HAP-1 (cell line): ENCODE measurements around the gene SLC6A16.
"Not testable (repeated sequence)": the region's sequence is repeated elsewhere in the genome, so short reads cannot be mapped to it uniquely, and the experiment has no call there.

Experiments
- DNase-seq, 2 experiments: peaks; one replicate each; pipeline ENCODE4 v3.0.0-alpha.2; 2016 to 2020; ENCODE audit warnings: low spot score in 2 of 2
- H3K27me3 ChIP-seq: fragments of 250-450 bp; sonication (Bioruptor Pico); 2 replicates; pipeline ENCODE4 v1.5.1; 2020; ENCODE audit warnings: low read depth, mild to moderate bottlenecking, moderate library complexity
- H3K36me3 ChIP-seq: fragments of 250-450 bp; sonication (Bioruptor Pico); replicated peaks from 2 replicates; pipeline ENCODE4 v1.5.1; 2020; ENCODE audit warnings: mild to moderate bottlenecking
- H3K4me1 ChIP-seq: fragments of 250-450 bp; sonication (Bioruptor Pico); 2 replicates; pipeline ENCODE4 v1.5.1; 2020; ENCODE audit warnings: mild to moderate bottlenecking
- H3K4me3 ChIP-seq: fragments of 250-450 bp; sonication (Bioruptor Pico); 2 replicates; pipeline ENCODE4 v1.5.1; 2020; ENCODE audit warnings: mild to moderate bottlenecking, moderate library complexity
- H3K9me3 ChIP-seq: fragments of 250-450 bp; sonication (Bioruptor Pico); 2 replicates; pipeline ENCODE4 v1.5.1; 2020; ENCODE audit warnings: mild to moderate bottlenecking, moderate library complexity
- in situ Hi-C: fragments of 300-500 bp; cut with MboI; formaldehyde crosslinking; loops from 3 replicates; pipeline ENCODE4 v1.14.3; 2020; ENCODE audit warnings: low sequenced_read_pairs, inconsistent platforms, mixed read lengths

The SLC6A16 gene

DNA sequence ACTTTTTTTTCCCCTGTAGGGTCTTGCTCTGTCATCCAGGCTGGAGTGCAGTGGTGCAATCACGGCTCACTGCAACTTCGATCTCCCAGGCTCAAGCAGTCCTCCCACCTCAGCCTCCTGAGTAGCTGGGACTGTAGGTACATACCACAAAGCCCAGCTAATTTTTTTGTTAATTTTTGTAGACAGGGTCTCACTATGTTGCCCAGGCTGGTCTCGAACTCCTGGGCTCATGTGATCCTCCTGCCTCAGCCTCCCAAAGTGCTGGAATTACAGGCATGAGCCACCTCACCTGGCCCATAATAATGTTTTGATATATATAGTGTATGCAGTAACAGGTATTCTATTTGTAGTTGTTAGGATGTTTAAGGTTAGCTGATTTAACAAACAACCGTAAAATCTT, 6.2 kb upstream of the SLC6A16 start:
- H3K9me3 ChIP-seq, H3K36me3 ChIP-seq, in situ Hi-C loops, DNase-seq, H3K27me3 ChIP-seq, H3K4me1 ChIP-seq, H3K4me3 ChIP-seq: not testable (repeated sequence)

DNA sequence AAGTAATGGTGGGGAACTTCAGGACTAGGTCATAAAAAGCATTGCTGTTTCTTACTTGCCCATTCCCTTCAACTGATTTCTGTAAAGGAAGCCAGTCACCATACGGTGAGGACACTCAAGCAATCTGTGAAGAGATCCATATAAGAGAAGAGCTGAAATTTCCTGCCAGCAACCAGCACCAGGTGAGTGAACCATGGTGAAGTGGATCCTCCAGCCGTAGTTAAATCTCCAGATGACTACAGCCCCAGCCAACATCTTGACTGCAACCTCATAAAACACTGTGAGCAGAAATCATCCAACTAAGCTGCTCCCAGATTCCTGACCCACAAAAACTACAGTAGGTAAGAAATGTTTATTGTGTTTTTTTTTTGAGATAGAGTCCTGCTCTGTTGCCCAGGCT, 3.8 kb upstream of the SLC6A16 start:
- DNase-seq: no peak
- H3K27me3 ChIP-seq: no peaks in the 10 kb centered on the region
- in situ Hi-C loops: no loop called here
- H3K36me3 ChIP-seq: no peaks in the 10 kb centered on the region
- no peaks in the 10 kb centered on the region for H3K9me3 ChIP-seq
- H3K4me1 ChIP-seq: no peaks in the 10 kb centered on the region
- no peak overlapping the region for H3K4me3 ChIP-seq

DNA sequence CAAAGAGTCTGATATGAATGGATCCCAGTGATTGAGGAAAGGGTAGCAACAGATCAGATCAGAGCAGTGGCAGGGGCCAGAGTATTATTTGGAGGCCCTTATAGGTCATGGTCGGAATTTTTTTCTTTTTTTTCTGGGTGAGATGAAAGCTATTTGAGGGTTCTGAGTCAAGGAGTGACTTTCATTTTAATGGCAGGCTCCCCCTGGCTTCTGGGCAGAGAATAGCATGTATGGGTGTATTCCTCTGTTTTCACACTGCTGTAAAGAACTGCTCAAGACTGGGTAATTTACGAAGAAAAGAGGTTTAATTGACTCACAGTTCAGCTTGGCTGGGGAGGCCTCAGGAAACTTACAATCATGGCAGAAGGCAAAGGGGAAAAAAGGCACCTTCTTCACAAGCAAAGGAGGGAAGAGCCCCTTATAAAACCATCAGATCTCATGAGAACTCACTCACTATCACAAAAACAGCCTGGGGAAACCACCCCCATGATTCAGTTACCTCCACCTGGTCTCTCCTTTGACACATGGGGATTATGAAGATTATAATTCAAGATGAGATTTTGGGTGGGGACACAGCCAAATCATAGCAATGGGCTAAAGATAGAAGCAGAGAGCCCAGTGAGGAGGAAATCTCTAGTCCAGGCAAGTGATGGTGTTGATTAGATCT, 3.0 kb upstream of the SLC6A16 start:
- in situ Hi-C loops: no loop called here
- Histone ChIP-seq H3K36me3 (no peaks in the 10 kb centered on the region), H3K4me3 (no peak overlapping the region), H3K27me3 (no peaks in the 10 kb centered on the region; the same call in 1 of the 2 replicates), H3K9me3 (0 out of 2 replicates have a peak, but pooled peaks cover 3% of the 10 kb centered on the region), H3K4me1 (no peaks in the 10 kb centered on the region)
- peak in 1 of 2 experiments; percentile 50 for DNase-seq

DNA sequence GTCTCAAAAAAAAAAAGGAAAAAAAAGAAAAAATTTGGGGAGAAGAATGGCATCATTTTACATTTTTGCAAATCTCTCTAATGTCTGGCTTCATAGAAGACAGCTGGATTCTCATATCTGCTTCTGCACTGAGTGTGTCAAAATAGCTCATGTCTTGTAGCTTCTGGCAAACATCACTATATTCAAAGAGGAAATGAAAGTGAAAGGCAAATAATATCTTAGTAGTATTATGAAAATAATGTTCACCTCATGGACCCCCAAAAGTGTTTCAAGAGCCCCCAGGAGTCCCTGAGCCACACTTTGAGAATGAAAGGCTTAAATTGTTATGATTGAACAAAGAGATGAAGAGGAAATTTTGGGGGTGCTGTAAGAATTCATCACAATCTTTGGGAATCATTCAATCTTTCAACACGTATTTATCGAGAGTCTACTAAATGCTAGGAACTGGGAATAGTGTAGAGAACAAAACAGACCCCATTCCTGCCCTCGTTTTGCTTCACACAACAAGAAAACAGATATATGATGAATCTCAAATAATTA, 1.2 kb upstream of the SLC6A16 start:
- no peaks in the 10 kb centered on the region for H3K36me3 ChIP-seq
- H3K27me3 ChIP-seq: no peaks in the 10 kb centered on the region; the same call in 1 of the 2 replicates

DNA sequence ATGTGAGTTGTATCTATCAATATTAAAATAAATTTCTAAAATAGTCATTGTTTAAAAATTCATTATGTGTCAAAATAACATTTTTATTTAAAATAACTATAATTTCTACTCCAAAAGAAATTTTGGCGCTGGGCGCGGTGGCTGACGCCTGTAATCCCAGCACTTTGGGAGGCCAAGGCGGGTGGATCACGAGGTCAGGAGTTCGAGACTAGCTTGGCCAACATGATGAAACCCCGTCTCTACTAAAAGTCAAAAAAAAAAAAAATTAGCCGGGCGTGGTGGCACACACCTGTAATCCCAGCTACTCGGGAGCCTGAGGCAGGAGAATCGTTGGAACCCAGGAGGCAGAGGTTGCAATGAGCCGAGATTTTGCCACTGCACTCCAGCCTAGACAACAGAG, 765 bp upstream of the SLC6A16 start:
- H3K4me3 ChIP-seq, H3K4me1 ChIP-seq, H3K9me3 ChIP-seq, H3K27me3 ChIP-seq, in situ Hi-C loops, H3K36me3 ChIP-seq, DNase-seq: not testable (repeated sequence)

More for the DNA sequence above, 1.2 kb upstream of the SLC6A16 start:
- H3K4me1 ChIP-seq: no peaks in the 10 kb centered on the region
- DNase-seq: no peak
- no peak overlapping the region for H3K4me3 ChIP-seq
- in situ Hi-C loops: no loop called here
- 0 out of 2 replicates have a peak, but pooled peaks cover 5% of the 10 kb centered on the region for H3K9me3 ChIP-seq

DNA sequence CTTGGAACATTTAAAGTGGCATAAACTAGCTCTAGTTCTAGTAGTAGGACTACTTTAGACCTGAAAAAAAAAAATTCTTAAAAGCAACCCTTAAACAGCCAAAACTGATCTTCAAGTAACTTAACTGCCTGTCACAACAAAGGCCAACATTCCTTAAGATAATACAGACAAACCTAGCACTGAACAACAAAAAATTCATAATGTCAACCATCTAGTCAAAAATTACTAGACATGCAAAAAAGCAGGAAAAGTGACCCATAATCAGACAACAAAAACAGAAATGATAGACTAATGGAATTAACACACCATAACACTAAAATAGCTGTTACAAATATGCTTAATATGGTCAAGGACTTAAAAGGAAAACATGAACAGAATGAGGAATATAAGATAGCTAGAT, 6.7 kb downstream of the SLC6A16 start:
- H3K9me3 ChIP-seq: 0 out of 2 replicates have a peak, but pooled peaks cover 7% of the 10 kb centered on the region
- no peaks in the 10 kb centered on the region for H3K4me1 ChIP-seq
- no peaks in the 10 kb centered on the region for H3K36me3 ChIP-seq
- H3K27me3 ChIP-seq: no peaks in the 10 kb centered on the region; the same call in 1 of the 2 replicates
- in situ Hi-C loops: no loop called here
- no peak for DNase-seq
- H3K4me3 ChIP-seq: no peak overlapping the region

DNA sequence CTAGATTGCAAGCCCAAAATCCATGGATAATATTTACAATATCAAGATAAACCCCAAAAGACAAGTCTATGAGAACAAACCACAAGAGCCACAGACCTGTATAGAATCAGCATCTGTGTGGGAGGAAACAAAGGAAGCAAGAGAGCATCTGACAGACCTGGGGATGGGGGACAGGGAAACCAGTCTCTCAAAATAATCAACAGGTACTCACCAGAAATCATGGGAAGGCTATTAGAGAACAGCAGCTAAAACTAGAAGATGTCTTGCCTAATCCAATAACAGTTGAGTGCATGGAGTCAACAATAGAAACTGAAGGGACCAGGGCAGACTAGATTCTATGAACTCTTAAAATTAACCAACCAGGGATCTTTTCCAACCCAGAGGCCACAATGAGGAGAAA, 8.7 kb downstream of the SLC6A16 start:
- no peaks in the 10 kb centered on the region for H3K4me1 ChIP-seq
- in situ Hi-C loops: no loop called here
- 0 out of 2 replicates have a peak, but pooled peaks cover 2% of the 10 kb centered on the region for H3K9me3 ChIP-seq
- H3K4me3 ChIP-seq: no peak overlapping the region
- no peaks in the 10 kb centered on the region for H3K27me3 ChIP-seq
- DNase-seq: no peak
- H3K36me3 ChIP-seq: no peaks in the 10 kb centered on the region

DNA sequence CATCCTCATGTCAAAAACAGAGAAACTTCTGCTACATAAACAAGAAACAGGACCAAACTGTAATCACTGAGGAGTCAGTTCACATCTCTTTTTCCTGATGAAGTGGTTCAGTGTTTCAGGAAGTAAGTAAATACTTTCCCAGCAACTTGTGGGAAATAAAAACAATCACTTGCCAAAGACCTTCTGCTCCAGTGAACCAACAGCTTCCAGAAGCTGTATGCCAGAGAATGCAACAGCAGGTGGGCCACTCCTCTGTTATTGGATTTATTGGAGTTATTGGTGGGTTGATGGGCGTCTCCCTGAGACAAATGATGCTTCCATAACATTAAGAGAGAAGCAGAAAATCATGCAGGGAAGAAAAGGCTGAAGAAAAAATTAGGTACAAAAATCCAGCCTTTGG, 9.9 kb downstream of the SLC6A16 start:
- Histone ChIP-seq H3K4me3 (no peak overlapping the region), H3K4me1 (no peaks in the 10 kb centered on the region), H3K27me3 (no peaks in the 10 kb centered on the region), H3K36me3 (no peaks in the 10 kb centered on the region), H3K9me3 (no peaks in the 10 kb centered on the region)
- in situ Hi-C loops: no loop called here
- DNase-seq: no peak

DNA sequence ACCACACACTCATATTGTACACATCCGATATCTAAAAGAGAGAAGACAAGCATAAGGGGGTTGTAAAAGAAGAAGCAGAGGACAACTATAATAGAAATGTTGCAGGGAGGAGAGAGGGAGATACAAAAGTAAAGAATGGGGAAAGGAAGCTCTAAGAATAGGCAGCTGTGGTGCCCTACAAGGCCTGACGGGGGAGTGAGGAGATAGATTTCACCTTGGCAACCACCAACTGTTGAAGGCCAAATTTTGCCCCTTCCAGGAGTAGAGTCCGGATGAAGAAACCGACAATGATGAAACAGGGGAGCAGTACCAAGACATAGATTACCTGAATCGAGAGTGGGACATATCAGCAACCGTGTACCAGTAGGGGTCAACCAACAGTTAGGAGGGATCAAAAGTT, 15.9 kb downstream of the SLC6A16 start:
- Histone ChIP-seq H3K9me3 (no peaks in the 10 kb centered on the region), H3K4me3 (no peak overlapping the region), H3K4me1 (no peaks in the 10 kb centered on the region), H3K36me3 (no peaks in the 10 kb centered on the region), H3K27me3 (no peaks in the 10 kb centered on the region)
- in situ Hi-C loops: no loop called here
- DNase-seq: no peak

DNA sequence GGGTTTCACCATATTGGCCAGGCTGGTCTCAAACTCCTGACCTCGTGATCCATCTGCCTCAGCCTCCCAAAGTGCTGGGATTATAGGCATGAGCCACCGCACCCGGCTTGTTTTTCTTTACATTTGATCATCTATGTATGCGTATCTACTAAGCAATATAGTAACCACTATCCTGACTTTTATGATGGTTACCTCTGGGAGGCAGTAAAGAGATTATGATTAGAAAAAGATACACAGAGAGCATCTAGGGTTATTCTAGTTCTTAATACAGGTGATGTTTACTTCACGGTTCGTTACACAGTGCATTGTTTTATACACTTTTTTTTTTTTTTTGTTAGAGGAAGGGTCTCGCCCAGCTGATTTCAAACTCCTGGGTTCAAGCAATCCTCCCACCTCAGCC, 18.3 kb downstream of the SLC6A16 start:
- H3K4me1 ChIP-seq, H3K4me3 ChIP-seq, in situ Hi-C loops, DNase-seq, H3K27me3 ChIP-seq, H3K36me3 ChIP-seq, H3K9me3 ChIP-seq: not testable (repeated sequence)

DNA sequence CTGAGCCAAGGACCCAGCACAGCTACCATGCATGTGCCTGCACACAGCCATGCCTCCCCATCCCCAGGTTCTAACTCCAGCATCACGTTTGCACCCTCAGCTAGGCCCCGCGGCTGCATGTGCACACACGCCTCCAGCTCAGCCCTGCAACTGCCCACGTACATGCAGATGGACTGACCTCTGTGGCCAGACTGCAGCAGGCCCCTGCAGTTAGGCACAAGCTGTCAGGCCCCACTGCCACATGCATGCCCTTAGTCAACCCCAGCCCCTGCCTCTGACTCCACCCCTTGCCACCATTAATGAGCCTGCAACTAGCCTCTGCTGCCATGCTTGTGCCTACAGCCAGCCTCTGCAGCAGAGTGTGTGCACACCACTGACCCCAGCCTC, 23.1 kb downstream of the SLC6A16 start:
- in situ Hi-C loops: no loop called here
- peaks cover 7% of the 10 kb centered on the region; the same call in 1 of the 2 replicates for H3K4me1 ChIP-seq
- no peak overlapping the region for H3K4me3 ChIP-seq
- H3K9me3 ChIP-seq: no peaks in the 10 kb centered on the region
- no peak for DNase-seq
- no peaks in the 10 kb centered on the region; the same call in 1 of the 2 replicates for H3K27me3 ChIP-seq
- H3K36me3 ChIP-seq: no peaks in the 10 kb centered on the region

DNA sequence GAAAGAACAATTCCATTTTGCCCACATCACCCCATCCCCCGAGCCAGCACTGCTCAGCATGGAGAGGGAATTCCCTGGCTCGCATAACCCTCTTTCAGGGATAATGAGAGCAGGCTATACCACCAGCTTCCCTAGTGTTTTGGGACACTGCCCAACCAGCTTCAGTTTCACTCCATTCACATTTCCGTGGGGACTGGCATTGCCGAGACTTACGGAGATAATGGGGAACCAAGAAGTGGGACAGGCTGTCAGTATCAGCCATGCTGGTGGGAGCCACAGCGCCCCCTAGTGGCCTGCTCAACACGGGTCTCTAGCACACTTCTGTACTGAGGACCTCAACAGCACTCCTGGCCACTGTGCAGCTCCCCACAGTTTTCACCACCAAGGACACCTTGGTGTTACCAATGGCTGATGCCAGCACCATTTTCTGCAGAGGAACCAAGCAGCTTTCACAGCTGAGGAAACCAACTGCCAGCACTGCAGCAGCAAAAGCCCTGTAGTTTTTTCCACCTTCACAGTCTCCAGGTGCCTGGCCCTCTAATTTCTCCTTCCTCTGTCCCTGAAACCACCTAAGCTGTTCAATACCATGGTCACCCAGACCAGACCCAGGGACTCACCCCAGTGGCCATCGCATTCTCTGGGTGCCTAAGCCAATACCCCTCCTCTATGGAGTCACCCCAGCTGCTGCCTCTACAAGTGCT, 23.7 kb downstream of the SLC6A16 start:
- in situ Hi-C loops: no loop called here
- H3K27me3 ChIP-seq: no peaks in the 10 kb centered on the region; the same call in 1 of the 2 replicates
- no peaks in the 10 kb centered on the region for H3K9me3 ChIP-seq
- DNase-seq: peak; percentile 59 to 90
- peak overlapping the region; percentile 14 for H3K4me3 ChIP-seq
- peaks cover 7% of the 10 kb centered on the region; the same call in 1 of the 2 replicates for H3K4me1 ChIP-seq
- no peaks in the 10 kb centered on the region for H3K36me3 ChIP-seq

DNA sequence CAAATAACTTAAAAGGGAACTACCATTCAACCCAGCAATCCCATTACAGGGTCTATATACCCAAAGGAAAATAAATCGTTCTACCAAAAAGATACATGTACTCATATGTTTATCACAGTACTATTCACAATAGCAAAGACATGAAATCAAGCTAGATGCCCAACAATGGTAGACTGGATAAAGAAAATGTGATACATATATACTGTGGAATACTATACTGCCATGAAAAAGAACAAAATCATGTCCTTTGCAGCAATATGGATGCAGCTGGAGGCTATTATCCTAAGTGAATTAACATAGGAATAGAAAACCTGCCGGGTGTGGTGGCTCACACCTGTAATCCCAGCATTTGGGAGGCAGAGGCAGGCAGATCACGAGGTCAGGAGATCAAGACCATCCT, 26.3 kb downstream of the SLC6A16 start:
- DNase-seq, H3K27me3 ChIP-seq, H3K36me3 ChIP-seq, H3K4me1 ChIP-seq, in situ Hi-C loops, H3K4me3 ChIP-seq, H3K9me3 ChIP-seq: not testable (repeated sequence)

DNA sequence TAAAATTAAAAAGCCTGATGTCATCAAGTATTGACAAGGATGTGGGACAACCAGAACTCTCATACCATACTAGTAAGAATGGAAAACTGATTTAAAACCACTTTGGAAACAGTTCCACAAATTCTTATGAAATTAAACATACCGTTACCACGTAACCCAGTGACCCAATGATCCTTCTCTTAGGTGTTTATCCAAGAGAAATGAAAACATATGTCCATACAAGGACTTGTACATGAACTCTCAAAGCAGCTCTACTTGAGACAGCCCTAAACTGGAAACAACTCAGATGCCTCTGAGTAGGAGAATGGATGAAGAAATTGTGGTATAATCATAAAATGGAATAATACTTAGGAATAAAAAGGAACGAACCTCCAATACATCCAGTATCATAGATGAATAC, 27.6 kb downstream of the SLC6A16 start:
- no peaks in the 10 kb centered on the region for H3K36me3 ChIP-seq
- no peaks in the 10 kb centered on the region for H3K9me3 ChIP-seq
- no peak overlapping the region for H3K4me3 ChIP-seq
- DNase-seq: no peak
- in situ Hi-C loops: no loop called here
- H3K4me1 ChIP-seq: peaks cover 2% of the 10 kb centered on the region; the same call in 1 of the 2 replicates
- no peaks in the 10 kb centered on the region; the same call in 1 of the 2 replicates for H3K27me3 ChIP-seq
